Testis (tissue), 3 donors: ENCODE results near the gene DLG2. TPM values are rescaled to one million over a fixed set of nuclear protein-coding genes. Genes with fewer than 3 reads are reported as not detected.

Source experiments
- DNase-seq: peaks from one replicate; pipeline ENCODE4 v3.0.0-alpha.2; 2019
- H3K27ac ChIP-seq, 2 donors: fragments of 200-600 bp; sonication (generic); one replicate each; pipeline ENCODE4 v1.5.1; 2019
- H3K27me3 ChIP-seq: fragments of 200-600 bp; sonication (generic); one replicate; pipeline ENCODE4 v1.5.1; 2019
- H3K36me3 ChIP-seq: fragments of 200-600 bp; sonication (generic); one replicate; pipeline ENCODE4 v1.5.1; 2017; ENCODE audit warnings: low read depth; ENCODE audit errors: missing control alignments
- H3K4me1 ChIP-seq: fragments of 200-600 bp; sonication (generic); one replicate; pipeline ENCODE4 v1.5.1; 2019
- H3K4me3 ChIP-seq, 2 donors: fragments of 200-600 bp; sonication (generic); one replicate each; pipeline ENCODE4 v1.5.1; 2017 to 2019
- H3K9me3 ChIP-seq: fragments of 200-600 bp; sonication (generic); one replicate; pipeline ENCODE4 v1.5.1; 2017
- CTCF ChIP-seq, 3 experiments: fragments of 450-650 bp in 2 of 3; fragments of 200-600 bp in 1 of 3; sonication (generic) in 1 of 3; IDR thresholded peaks; one replicate each; pipeline ENCODE4 v1.5.1; 2016 to 2019; ENCODE audit warnings: antibody characterized with exemption in 3 of 3, mild to moderate bottlenecking in 2 of 3, moderate library complexity in 1 of 3
- POLR2A ChIP-seq: fragments of 450-650 bp; IDR thresholded peaks from one replicate; pipeline ENCODE4 v1.6.1; 2017; ENCODE audit warnings: antibody characterized with exemption, mild to moderate bottlenecking, moderate library complexity
- WGBS, 2 donors: methylation state at CpG; one replicate each; pipeline ENCODE4 v1.1.5; 2018; 5-methylcytosine and 5-hydroxymethylcytosine counted together
- intact Hi-C: fragments of 100-400 bp; cut with DNase I; formaldehyde crosslinking; loops from one replicate; pipeline ENCODE4 v1.15.1; 2023; ENCODE audit warnings: low total_unique reads
- polyA plus RNA-seq: library from polyadenylated mRNA; stranded (reverse); fragments of 350-450 nt; fragmentation: Illumina TruSeq; extraction: RNeasy Lipid Tissue Mini Kit (QIAGEN cat#74804); gene quantifications from one replicate; pipeline ENCODE4 v1.2.3, GENCODE V29; 2014; ENCODE audit warnings: low read depth, low replicate concordance; ENCODE audit not compliant: insufficient read depth
- total RNA-seq, 2 donors: library from RNA; depleted of rRNA; stranded (reverse); fragments of >200 nt; gene quantifications; one replicate each; pipeline ENCODE4 v1.2.3, GENCODE V29; 2016

Gene DLG2
- total and polyA plus RNA-seq, 3 donors from 2014 or later = 13.8 to 23.0 (median 14.1) TPM

GRCh38 chr11:83862033-83862432, 1765.1 kb downstream of the DLG2 start:
- H3K4me3 ChIP-seq = no peak overlapping the region
- TF ChIP-seq POLR2A (no peak), CTCF (IDR thresholded peaks at IDR 0.05) (no peak)
- DNase-seq = no peak
- no peaks in the 10 kb centered on the region for H3K4me1 ChIP-seq
- no peaks in the 10 kb centered on the region for H3K9me3 ChIP-seq
- H3K27ac ChIP-seq = no peak overlapping the region
- no peaks in the 10 kb centered on the region for H3K27me3 ChIP-seq
- intact Hi-C loops = no loop called here
- 66 to 68% methylated on average over 3 of the region's 3 CpGs for WGBS, 2 donors
- no peaks in the 10 kb centered on the region for H3K36me3 ChIP-seq

GRCh38 chr11:83858694-83859093, 1768.5 kb downstream of the DLG2 start:
- no peaks in the 10 kb centered on the region for H3K27me3 ChIP-seq
- H3K36me3 ChIP-seq = no peaks in the 10 kb centered on the region
- intact Hi-C loops = no loop called here
- no peaks in the 10 kb centered on the region for H3K4me1 ChIP-seq
- TF ChIP-seq POLR2A = no peak
- TF ChIP-seq CTCF (IDR thresholded peaks at IDR 0.05) = no peak
- no peak overlapping the region for H3K27ac ChIP-seq
- no peak for DNase-seq
- H3K9me3 ChIP-seq = no peaks in the 10 kb centered on the region
- 93 to 94% methylated on average over 1 of the region's 1 CpG for WGBS, 2 donors
- H3K4me3 ChIP-seq = no peak overlapping the region

- DNase-seq = no peak
- no peaks in the 10 kb centered on the region for H3K4me1 ChIP-seq
- intact Hi-C loops = no loop called here
- no peaks in the 10 kb centered on the region for H3K9me3 ChIP-seq
- no peak overlapping the region for H3K4me3 ChIP-seq
- no peak overlapping the region for H3K27ac ChIP-seq
- no peaks in the 10 kb centered on the region for H3K36me3 ChIP-seq
- no peaks in the 10 kb centered on the region for H3K27me3 ChIP-seq
- 88 to 97% methylated on average over 1 of the region's 1 CpG for WGBS, 2 donors
- TF ChIP-seq CTCF (IDR thresholded peaks at IDR 0.05) = no peak
- no peak for TF ChIP-seq POLR2A
Observed at GRCh38 chr11:83855237-83855636, 1771.9 kb downstream of the DLG2 start.

GRCh38 chr11:83852775-83853442, 1774.2 kb downstream of the DLG2 start:
- intact Hi-C loops = no loop called here
- no peak for TF ChIP-seq CTCF (IDR thresholded peaks at IDR 0.05)
- no peak for DNase-seq
- H3K9me3 ChIP-seq = no peaks in the 10 kb centered on the region
- H3K4me1 ChIP-seq = no peaks in the 10 kb centered on the region
- 89 to 90% methylated on average over 1 of the region's 1 CpG for WGBS, 2 donors
- no peaks in the 10 kb centered on the region for H3K27me3 ChIP-seq
- H3K36me3 ChIP-seq = no peaks in the 10 kb centered on the region
- no peak overlapping the region for H3K27ac ChIP-seq
- no peak overlapping the region for H3K4me3 ChIP-seq

- intact Hi-C loops = no loop called here
- H3K27ac ChIP-seq = no peak overlapping the region
- H3K36me3 ChIP-seq = no peaks in the 10 kb centered on the region
- WGBS, 2 donors = 91 to 94% methylated on average over 2 to 3 of the region's 3 CpGs
- H3K9me3 ChIP-seq = no peaks in the 10 kb centered on the region
- H3K4me3 ChIP-seq = no peak overlapping the region
- H3K27me3 ChIP-seq = no peaks in the 10 kb centered on the region
- no peak for DNase-seq
- TF ChIP-seq CTCF (IDR thresholded peaks at IDR 0.05) (no peak), POLR2A (no peak)
- H3K4me1 ChIP-seq = no peaks in the 10 kb centered on the region
Observed at GRCh38 chr11:83852012-83852411, 1775.1 kb downstream of the DLG2 start.
